ENCODE data around the gene GAREM1.
"Not testable (repeated sequence)": the region's sequence is repeated elsewhere in the genome, so short reads cannot be mapped to it uniquely, and the experiment has no call there.

Gene GAREM1

DNA sequence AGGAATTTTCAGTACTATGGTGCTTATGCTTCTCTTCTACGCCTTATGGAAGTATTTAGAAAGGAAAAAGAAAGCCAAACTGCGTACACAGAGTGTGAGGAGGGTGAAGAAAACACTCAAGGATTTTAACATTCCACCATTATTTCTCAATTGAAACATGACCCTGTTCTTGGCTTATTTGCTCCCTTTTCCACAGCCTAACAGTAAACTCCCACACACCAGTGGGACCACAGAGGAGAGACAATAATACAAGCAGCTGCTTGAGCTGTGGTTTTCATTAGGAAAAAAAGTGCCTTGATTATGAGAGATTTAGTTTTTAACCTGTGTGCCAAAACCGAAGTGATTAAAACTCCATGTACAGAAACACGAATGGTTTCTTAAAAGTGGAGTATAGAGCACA is 146.5 kb downstream of the GAREM1 start:
- no peak for DNase-seq

DNA sequence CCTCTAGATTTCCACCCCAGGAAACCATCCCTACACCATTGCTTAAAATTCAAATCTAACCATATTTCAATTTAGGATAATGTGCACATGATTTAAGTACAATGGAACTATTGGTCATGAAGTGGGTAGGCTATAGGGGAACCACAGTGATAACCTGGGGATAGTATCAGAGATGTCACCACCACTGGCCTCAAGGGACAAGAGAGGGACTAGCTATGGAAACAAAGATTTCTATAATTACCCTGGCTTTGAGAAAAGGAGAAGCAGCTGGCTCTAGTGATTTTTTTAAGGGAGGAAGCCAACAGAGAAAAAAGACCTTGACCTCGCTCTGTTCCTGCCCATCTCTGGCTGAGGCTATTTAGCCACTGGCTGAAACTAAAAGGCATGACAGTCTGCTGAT is 148.9 kb downstream of the GAREM1 start:
- no peak for DNase-seq

DNA sequence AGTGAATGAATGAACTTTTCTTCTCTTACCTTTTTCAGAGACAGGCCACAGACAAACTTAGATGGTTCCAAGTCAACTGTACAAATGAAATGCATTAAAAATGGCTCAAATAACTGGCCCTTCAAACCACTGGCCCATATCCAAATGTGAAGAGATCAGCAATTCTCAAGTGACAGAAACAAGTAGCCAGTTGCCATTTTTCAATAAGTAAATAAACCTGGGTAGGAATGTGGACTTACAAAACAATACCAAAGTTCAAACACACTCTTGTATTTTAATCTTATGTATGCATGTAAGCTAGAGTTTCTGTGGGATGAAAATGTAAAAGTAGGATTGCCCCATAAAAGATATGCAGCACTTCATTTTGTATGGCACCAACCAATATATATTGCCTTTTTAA is 151.6 kb downstream of the GAREM1 start:
- DNase-seq: no peak

DNA sequence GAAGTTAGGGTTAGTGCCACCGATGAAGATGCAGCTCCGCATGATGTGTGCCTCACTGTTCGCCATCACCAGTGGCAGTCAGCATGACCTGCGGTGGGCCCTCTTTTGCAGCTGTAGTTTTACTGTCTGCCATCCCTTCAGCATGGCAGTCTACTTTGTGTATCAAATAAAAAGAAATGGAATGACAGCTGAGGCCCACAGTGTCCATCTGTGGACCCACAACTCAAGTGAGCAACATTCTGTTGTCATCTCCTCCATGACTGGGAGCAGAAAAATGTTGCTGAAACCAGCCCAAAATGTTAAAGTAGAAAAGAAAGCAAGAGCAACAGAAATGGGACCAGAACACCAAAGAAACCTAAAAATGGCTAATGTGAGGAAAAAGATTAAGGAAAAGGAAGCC is 152.1 kb downstream of the GAREM1 start:
- DNase-seq: no peak

DNA sequence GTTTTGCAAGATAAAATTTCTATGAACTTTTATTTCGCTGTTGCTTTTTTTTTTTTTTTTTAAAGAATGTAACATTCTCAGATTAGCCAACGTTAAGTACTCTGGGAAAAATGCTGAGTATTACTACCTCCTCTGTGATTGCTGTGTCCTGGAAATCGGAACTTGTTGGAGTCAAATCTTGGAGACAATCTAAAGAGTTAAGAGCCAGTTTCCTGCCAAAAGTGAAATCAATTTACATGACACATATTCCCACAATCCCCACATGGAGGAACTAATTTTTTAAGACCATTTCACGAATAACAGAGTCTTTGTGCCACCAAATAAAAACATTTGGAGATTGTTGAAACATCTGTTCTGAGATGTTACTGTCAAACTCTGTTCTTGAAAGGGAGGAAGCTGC is 153.0 kb downstream of the GAREM1 start:
- DNase-seq: no peak

DNA sequence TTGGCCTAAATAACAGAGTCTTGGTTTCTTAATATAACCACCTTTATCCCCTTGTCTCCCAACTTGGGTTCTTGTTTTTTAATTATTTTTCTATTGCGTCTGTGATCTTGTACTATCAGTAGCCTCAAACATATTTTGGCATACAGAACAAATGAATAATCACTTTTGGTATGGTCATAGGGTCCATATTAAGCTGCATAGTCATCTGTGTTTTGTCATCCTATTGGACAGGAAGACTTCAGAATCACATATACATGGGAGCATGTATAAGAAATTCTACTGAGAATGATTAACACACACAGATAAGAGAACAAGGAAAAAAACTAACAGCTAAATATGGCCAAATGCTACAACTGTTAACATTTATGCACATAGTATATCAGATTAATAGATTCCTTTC is 154.8 kb downstream of the GAREM1 start:
- DNase-seq: no peak

DNA sequence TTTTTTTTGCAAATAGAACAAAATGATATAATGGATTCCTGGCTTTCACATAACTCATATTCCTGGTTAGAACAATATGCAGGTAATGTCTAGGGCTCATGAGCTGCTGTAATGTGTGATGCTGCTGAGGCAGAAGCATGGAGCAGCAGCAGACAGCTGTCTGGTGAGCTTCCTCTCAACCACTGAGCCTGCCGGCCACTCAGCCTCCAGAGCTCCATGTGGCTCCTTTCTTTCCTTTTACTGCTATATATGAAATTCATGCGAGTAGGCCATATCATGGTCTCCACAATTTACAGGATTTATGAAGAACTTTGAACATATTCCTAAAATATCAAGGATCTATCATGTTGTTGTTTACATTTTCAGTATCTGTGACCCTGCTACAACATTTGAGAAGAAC is 159.9 kb downstream of the GAREM1 start:
- DNase-seq: no peak

DNA sequence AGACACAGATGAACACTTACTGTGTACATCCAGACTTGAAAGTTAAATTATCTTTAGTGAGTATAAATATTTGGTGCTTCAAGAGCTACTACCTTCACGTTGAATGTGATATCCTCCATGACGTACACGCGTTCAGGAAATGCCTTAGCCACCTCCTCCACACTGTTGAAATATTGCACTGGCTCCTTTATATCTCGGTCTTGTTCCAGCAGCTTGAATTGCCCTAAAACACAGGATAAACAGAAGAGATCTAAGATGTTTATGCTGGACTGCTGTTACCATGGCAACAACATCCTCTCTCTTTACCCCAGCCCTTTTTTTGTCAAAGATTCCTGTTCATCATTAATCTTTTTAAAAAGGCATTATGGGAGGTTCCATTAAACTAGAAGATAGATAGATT is 160.6 kb downstream of the GAREM1 start:
- no peak for DNase-seq

DNA sequence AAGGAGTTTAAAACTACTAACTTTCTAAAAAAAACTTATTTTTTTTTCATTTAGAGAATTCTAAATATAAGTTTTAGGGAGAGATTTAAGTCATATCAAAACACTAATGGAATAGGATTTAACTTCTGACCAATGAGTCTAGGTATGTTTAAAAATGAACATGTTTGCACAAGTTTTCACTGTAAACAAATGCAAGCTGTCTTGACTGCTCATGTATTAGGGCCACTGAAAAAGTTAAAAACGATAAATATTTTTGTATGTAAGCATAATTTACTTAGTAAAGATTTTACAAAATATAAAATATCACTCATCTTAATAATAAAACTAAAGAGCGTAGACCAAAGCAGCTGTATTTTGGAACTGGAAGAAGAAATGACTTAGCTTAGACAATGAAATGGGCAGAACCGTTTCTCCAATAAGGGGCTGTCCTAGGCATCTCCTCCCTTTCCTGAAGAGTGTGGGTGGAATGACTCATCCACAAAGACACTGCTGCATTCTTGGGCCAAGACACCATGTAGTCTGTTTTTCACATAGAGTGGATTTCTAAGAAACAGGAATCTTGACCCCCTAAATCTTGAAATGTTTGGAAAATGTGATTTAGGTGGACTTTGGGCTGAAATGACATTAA is 162.1 kb downstream of the GAREM1 start:
- no peak for DNase-seq

DNA sequence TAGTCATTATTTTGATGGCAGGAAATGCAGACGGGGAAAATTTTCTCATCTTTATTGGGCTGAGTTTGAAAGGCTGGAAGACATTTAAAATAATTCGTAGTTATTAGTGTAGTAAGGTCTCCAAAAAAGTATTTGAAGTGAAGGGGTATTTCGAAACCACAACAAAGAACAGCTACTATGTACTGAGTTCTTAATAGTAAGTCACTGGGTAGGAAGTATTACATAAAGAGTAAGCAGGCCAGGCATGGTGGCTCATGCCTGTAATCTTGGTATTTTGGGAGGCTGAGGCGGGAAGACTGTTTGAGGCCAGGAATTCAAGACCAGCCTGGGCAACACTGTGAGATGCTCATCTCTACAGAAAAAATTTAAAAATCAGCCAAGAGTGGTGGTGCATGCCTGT is 167.3 kb downstream of the GAREM1 start:
- no peak for DNase-seq

DNA sequence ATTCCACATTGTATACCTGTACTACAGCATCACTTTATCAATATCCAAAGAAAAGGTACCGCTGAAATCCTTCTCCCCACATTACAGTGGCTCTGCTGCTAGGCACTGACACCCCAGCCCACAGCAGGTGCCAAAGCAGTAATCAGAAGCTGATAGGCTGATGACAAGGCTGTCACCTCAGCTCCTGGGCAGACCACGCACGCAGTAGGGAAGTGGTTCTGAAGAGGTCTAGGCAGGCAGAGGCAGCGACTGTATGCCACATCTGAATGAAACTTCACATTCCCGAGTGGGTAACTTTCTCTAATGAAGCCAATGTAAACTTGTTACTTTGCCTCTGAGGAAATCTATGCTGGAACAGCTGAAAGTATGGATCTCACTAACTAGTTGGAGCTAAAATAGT is 167.9 kb downstream of the GAREM1 start:
- no peak for DNase-seq

DNA sequence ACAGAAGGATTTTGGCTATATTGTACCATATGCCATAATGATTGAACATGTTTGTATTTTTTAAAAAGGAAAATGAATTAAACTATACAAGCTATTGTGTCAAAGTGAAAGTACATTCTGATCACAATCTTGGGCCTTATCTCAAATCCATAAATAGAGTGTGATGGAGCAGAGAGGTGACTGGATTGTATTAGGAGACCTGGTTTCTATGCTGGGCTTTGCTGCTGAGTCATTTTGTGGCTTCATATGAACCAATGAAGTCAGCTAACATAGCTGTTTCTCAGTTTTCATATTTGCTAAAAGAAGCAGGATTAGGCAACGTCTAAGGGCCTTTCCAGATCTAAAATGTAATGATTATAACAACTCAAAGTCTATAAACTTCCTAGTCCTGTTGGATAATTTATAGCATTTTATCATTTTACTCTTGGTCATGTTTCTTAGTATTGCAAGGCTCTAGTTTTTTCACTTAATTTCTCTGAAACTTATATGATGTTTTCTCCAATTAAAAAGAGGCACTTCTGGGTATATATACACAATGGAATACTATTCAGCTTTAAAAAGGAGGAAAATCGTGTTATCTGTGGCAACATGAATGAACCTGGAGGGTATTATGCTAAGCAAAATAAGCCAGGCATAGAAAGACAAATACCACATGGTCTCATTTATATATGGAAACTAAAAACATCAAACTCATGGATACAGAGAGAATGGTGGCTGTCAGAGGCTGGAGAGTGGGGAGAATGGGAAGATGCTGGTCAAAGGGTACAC is 168.5 kb downstream of the GAREM1 start:
- DNase-seq: no peak

DNA sequence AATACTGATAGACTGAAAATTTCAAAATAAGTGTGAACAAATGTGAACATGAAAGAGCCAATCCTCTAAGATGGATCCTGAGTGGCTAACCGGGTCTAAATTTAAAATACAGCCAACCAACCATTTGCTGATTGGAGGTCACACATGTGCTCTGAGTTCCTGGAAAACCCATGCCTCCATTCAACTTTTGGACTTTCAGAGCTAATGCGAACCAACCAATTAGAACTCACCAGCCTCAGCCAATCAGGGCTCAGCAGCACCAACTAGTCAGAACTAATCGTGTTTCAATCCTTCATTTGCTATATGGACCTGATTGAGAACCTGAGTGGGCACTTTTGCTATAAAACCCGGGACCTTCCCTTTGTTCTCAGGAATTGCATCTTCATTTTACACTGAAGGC is 169.3 kb downstream of the GAREM1 start:
- no peak for DNase-seq

DNA sequence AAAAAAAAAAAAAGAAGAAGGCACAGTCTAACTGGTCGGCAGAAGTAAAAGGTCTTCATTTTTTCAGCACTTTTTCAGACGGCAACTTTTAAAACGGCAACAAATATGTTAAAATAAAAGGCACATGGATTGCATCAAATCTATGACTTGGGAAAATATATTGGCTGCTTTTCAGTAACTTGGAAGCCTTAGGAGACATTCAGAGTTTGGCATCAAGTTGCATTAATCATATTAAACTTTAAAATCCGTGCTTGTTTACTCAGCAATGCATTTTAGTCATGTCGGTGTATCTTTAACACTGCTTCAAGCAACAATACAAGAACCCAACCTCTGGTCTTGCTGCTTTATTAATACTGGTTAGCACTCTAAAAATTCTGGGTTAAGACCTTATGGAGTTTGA is 169.8 kb downstream of the GAREM1 start:
- no peak for DNase-seq

DNA sequence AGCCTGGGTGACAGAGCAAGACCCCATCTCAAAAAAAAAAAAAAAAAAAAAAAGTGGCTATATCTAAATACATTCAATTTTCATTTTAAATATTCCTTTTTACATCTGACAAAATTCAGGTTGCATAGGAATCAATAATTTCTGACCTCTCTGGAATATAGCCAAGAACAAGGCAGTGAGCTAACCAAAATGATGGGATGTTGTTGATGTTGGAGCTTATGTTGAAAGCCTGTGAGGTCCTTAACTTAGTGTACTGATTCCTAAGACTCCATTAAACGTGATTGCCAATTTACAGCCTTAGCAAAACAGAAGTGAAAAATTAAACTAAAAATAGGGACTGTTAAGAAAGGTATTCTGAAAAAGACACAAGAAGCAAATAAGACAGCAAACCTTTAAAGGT is 171.2 kb downstream of the GAREM1 start:
- no peak for DNase-seq

DNA sequence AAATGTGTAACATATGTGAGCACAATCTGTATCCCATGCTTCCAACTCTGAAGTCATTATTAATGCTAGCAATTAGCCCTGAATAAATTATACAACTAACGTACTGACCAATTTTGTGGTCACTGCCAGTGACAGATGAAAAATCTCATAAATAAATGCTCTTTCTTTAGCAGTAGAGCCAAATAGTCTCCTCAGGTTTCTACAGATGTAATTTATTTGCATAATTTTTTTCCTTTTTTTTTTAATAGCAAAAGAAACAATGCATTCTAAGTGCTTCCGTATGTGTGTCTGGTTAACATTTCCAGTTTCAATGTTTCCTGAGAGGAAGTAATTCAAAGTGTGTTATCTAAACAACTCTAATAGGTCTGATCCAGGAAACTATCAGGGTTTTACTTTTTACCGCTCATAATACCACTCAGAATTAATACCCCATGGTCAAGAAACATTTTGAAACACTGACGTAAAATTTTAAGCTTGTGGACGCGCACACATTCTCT is 172.5 kb downstream of the GAREM1 start:
- DNase-seq: no peak

DNA sequence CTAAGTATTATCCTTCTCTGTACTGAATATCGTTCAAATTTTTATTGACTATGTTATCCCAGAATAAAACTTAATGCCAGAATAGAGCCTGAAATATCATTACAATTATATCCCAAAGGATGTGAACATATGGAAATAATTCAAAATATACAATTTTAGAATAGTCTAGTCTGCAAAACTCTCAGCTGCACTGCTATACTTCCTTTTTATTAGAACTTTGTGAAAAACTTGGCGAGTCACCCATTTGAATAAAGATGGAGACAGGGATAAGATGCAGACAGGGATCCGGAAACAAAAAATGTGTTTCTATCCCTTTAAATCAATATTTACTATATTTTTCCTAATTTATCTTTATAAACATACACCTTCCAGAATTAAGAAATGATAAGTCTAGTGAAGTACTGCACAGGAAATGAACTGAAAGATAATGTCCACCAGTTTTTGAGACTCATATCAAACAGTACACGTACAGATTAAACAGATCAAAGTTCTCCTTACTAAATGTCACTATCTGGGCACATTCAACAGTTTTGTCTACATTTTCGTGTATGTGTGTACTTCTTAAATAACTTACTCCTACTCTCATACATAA is 173.0 kb downstream of the GAREM1 start:
- DNase-seq: no peak

DNA sequence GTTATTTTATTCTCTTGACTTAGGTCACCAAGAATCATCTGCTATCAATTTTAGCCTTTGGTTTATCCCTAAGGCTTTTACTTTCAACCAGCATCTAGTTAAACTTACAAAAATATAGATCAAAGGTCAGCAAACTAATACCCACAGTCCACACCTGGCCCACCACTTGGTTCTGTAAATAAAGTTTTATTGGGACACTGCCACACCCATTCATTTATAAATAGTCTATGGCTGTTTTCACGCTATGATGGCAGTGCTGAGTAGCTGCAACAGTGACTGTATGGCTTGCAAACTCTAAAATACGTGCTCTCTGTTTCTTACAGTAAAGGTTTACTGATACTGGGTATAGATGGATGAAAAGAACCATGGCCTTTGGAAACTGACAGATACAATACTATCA is 173.8 kb downstream of the GAREM1 start:
- no peak for DNase-seq

DNA sequence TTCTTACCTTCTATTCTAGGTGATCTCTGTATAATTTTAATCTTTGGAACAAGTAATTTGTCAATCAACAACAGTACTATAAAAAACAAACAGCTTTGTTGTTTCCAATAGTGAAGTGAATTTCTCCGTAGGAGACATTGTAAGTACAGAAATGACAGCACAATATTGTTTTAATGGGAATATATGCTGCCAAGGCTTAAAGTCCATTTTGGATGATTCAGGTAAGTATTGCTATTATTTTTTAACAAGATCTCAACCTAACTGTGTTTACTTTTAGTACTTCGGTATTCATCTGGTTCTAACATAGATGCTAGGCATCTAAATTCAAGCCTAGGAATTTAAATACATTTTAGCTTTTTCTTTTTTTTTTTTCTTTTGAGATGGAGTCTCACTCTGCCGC is 175.1 kb downstream of the GAREM1 start:
- DNase-seq: no peak

DNA sequence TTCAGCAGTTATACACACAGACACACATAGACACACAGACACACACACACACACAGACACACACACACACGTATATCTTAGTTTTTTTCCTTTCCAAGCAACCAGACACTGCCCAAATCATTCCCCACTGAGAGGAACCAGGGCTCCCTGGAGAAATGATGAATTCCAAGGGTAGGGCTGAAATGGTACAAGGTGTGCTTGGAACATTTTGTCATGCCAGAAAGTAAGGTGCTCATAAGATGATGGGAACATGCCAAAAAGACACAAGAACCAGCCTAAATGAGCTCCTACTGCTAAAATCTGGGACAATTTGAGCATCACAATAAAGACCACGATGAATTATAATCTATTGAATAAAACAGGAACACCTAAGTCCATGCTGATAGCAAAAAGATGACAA is 177.6 kb downstream of the GAREM1 start:
- DNase-seq: no peak

DNA sequence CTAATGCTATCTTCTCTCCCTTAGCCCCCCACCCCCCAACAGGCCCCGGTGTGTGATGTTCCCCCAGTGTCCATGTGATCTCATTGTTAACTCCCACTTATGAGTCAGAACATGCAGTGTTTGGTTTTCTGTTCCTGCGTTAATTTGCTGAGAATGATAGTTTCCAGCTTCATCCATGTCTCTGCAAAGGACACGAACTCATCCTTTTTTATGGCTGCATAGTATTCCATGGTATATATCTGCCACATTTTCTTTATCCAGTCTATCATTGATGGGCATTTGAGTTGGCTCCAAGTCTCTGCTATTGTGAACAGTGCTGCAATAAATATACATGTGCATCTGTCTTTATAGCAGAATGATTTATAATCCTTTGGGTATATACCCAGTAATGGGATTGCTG is 179.1 kb downstream of the GAREM1 start:
- not testable (repeated sequence) for DNase-seq

DNA sequence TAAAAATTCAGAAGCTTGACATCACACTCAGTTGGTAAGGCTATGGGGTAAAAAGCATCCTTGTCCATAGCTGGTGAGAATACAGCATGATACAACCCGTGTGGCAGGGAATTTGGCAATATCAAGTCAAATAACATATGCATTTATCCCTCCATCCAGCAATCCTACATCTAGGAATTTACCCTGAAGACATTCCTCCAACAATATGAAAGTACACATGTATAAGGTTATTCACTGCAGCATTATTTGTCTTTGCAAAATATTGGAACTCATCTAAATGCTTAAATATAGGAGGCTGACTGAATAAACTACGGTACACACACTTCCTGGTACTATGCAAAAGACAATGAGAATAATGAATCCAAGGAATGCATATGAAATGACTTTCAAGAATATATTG is 179.9 kb downstream of the GAREM1 start:
- DNase-seq: no peak

DNA sequence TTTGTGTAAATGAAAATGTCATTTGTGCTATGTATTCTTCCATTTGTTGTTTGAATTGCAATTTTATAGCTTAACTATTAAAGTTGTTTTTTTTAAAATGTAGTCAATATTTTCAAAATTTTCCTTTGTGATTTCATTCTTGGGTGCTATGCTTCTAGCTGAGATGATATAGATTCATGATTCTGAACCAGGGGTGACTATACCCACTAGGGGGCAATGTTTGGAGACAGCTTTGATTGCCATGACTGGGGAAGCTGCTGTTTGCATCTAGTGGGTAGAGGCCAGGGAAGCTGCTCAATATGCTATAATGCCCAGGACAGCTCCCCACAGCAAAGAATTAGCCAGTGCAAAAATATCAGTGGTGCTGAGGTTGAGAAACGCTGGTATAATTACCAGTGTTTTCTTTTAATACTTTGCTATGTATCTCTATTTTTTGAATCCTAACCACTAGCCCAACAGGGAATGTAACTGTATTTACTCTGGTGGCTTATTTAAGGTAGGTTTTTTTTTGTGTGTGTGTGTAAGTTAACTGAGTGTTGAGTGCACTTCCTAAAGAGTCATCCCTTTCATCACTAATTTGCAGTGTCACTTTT is 181.1 kb downstream of the GAREM1 start:
- DNase-seq: peak; percentile 30 to 65

DNA sequence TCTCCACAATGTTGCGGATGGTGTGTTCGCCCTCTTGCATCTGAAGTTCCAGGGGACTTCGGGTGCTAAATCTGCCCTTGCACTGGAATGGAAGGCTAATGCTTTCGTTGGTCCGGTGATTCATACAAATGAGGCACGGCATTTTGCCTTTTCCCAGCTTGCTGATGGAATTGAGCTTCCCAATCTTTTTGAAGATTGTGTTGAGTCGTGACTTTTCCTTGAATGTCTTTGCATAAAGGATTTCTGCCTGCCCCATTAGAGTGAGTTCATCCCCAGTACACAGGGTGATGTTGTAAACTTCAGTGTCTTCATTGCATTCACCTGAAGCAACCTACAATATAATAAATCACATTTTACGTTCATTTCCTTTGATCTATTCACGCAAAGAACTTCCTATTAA is 182.8 kb downstream of the GAREM1 start:
- no peak for DNase-seq
